Measurements from ENCODE around the gene GRAMD1A.
A peak's percentile ranks its signal among the peaks of the same experiment; 100 is the strongest.

The GRAMD1A gene

DNA sequence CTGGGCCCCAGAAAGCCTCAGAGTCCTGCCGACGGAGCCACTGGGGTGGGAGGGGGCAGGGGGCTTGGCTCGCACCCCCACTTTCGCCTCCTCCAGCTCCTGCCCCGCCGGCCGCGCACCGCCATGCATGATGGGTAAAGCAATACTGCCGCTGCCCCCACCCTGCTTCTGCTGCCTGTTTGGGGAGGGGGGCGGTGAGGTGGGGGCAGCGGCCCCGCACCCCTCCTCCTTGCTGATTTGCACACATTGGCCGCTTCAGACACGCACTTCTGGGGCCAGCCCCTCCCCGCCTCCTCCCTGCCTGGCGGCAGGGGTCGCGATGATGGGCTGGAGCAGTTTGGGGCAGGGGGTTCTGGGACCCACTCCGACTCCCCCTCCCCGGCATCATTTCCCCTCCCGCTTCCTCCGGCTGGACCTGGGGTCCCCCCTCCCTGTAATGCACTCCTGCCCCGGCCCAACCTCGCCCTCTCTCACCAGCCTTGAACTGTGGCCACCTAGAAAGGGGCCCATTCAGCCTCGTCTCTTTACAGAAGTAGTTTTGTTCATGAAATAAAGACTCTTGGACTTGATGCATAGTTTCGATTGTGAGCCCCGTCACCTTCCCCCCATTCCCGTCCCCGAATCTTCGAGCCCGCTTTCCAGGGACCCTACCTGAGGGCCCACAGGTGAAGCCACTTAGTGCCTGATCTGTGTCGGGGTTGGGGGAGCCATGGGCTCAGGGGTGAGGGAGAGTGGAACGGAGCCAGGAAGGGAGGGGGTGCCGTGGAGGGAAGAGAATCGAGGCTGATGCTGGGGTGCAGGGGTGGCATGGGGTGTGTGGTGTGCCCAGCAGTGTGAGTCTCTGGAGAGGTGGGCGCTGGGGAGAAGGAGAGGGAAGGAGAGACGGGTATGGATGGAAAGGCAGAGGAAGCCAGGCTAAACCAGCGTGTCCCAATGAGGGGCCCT, 40.0 kb downstream of the GRAMD1A start:
- intact Hi-C loops (cut with DNase I; ENCODE audit: low total_unique reads): no loop called here
- H3K27ac ChIP-seq: peak overlapping the region in 1 of 2 donors; percentile 30
- H3K9me3 ChIP-seq: no peaks in the 10 kb centered on the region
- TF ChIP-seq CTCF (IDR thresholded peaks at IDR 0.05): no peak
- peak overlapping the region in 1 of 2 donors; percentile 26 for H3K4me3 ChIP-seq
- no peak for DNase-seq
- H3K27me3 ChIP-seq: peaks cover 0 to 50% of the 10 kb centered on the region in 2 donors
- H3K4me1 ChIP-seq: peaks cover 4 to 28% (median 25%) of the 10 kb centered on the region in 4 donors
- H3K36me3 ChIP-seq: no peaks in the 10 kb centered on the region

- TF ChIP-seq CTCF (IDR thresholded peaks at IDR 0.05): no peak
- H3K27me3 ChIP-seq: peaks cover 0 to 50% of the 10 kb centered on the region in 2 donors
- intact Hi-C loops (cut with DNase I; ENCODE audit: low total_unique reads): no loop called here
- H3K9me3 ChIP-seq: no peaks in the 10 kb centered on the region
- peak overlapping the region in 1 of 2 donors; percentile 30 for H3K27ac ChIP-seq
- peak overlapping the region in 1 of 2 donors; percentile 26 for H3K4me3 ChIP-seq
- peaks cover 4 to 28% (median 25%) of the 10 kb centered on the region in 4 donors for H3K4me1 ChIP-seq
- H3K36me3 ChIP-seq: no peaks in the 10 kb centered on the region
- peak; percentile 89 to 93 for DNase-seq
These were observed 40.9 kb downstream of the GRAMD1A start for GRCh38 chr19:35040826-35041547.

GRCh38 chr19:35041548-35042055, 41.5 kb downstream of the GRAMD1A start, which contains the start of gene HPN:
TSS of gene HPN (plus strand) at chr19:35041721. CDS start at chr19:35042507, 786 bp downstream.
- Histone ChIP-seq H3K27ac (peak within 1 kb of the TSS in 1 of 2 donors; percentile 30), H3K9me3 (no peaks in the 10 kb centered on the region), H3K36me3 (no peaks in the 10 kb centered on the region), H3K27me3 (peaks cover 0 to 50% of the 10 kb centered on the region in 2 donors), H3K4me3 (peak within 1 kb of the TSS in 1 of 2 donors; percentile 26), H3K4me1 (peaks cover 4 to 28% (median 25%) of the 10 kb centered on the region in 4 donors)
- intact Hi-C loops (cut with DNase I; ENCODE audit: low total_unique reads): no loop called here
- TF ChIP-seq CTCF (IDR thresholded peaks at IDR 0.05): no peak
- DNase-seq: no peak

DNA sequence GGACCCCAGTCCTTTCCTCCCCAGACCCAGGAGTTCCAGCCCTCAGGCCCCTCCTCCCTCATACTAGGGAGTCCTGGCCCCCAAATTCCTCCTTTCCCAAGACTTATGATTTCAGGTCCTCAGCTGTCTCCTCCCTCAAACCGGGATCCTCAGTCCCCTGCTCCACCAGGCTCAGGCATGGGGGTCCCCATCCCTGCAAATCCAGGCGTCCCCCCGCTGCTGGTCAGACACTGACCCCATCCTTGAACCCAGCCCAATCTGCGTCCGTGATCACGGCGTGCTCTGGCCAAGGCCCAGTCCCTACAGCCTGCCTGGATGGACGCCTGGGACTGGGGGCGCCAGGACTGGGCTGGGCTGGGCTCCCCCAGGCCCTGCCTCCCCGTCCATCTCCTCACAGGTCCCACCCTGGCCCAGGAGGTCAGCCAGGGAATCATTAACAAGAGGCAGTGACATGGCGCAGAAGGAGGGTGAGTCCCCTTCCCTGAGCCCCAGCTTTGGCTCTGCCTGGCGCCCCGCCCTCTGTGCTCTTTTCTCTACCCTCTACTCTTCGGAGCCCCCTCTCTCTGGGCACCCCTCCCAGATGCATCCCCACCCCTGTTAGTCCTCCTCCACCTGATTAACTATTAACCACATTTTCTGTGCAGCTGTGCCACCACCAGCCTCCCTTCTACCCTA, 42.1 kb downstream of the GRAMD1A start:
- TF ChIP-seq CTCF (IDR thresholded peaks at IDR 0.05): no peak
- no peaks in the 10 kb centered on the region for H3K9me3 ChIP-seq
- H3K27ac ChIP-seq: no peak overlapping the region
- DNase-seq: no peak
- H3K36me3 ChIP-seq: no peaks in the 10 kb centered on the region
- H3K27me3 ChIP-seq: peaks cover 0 to 50% of the 10 kb centered on the region in 2 donors
- H3K4me1 ChIP-seq: peaks cover 4 to 28% (median 25%) of the 10 kb centered on the region in 4 donors
- no peak overlapping the region for H3K4me3 ChIP-seq
- intact Hi-C loops (cut with DNase I; ENCODE audit: low total_unique reads): no loop called here

Measured in tibial artery (tissue), 4 donors.